ENCODE data around the gene GUK1. TPM values are rescaled to one million over a fixed set of nuclear protein-coding genes. Genes with fewer than 3 reads are reported as not detected.

The GUK1 gene
- total RNA-seq, 2 experiments from 2014 or later: 375 to 376 TPM

- Mint-ChIP-seq H3K27ac (peak overlapping the region; percentile 27), H3K27me3 (no peaks in the 10 kb centered on the region), H3K4me3 (peak overlapping the region; percentile 91), H3K36me3 (ENCODE audit: low read depth) (peaks cover 13% of the 10 kb centered on the region), H3K4me1 (ENCODE audit: low read depth) (peaks cover 29% of the 10 kb centered on the region), H3K9me3 (no peaks in the 10 kb centered on the region)
- ATAC-seq (no peak), DNase-seq (no peak)
- no peak for TF ChIP-seq CTCF (IDR thresholded peaks at IDR 0.05)
- CTCF ChIA-PET: interaction anchor here (1.2 kb wide), 2 partner anchors 20 to 26 kb away, joined by 3 read pairs; no protein-coding TSS in a partner anchor
- POLR2A ChIA-PET: interaction anchor here (0.9 to 4.2 kb wide), 5 partner anchors 9 to 36 kb away, joined by 3 to 21 read pairs (median 4); partner anchors contain the start of gene ARF1
- intact Hi-C loops (cut with micrococcal nuclease): no loop called here
Observed at GRCh38 chr1:228104526-228105269, 35.4 kb upstream of the GUK1 start.

- H3K4me1 Mint-ChIP-seq (ENCODE audit: low read depth): peaks cover 37% of the 10 kb centered on the region
- no peaks in the 10 kb centered on the region for H3K27me3 Mint-ChIP-seq
- TF ChIP-seq CTCF (IDR thresholded peaks at IDR 0.05): no peak
- ATAC-seq: no peak
- DNase-seq: no peak
- peaks cover 13% of the 10 kb centered on the region for H3K36me3 Mint-ChIP-seq (ENCODE audit: low read depth)
- H3K9me3 Mint-ChIP-seq: no peaks in the 10 kb centered on the region
- ChIA-PET CTCF (interaction anchor here (1.2 kb wide), 1 partner anchor 20 kb away, joined by 3 read pairs; no protein-coding TSS in a partner anchor), POLR2A (interaction anchor here (1.1 to 4.2 kb wide), 4 partner anchors 8 to 35 kb away, joined by 3 to 21 read pairs (median 4); partner anchors contain the start of gene ARF1)
- peak overlapping the region; percentile 27 for H3K27ac Mint-ChIP-seq
- intact Hi-C loops (cut with micrococcal nuclease): no loop called here
- H3K4me3 Mint-ChIP-seq: peak overlapping the region; percentile 91
Observed at GRCh38 chr1:228105270-228105995, 34.6 kb upstream of the GUK1 start.

GRCh38 chr1:228105996-228106799 is 33.9 kb upstream of the GUK1 start:
- H3K36me3 Mint-ChIP-seq (ENCODE audit: low read depth): peaks cover 13% of the 10 kb centered on the region
- H3K4me1 Mint-ChIP-seq (ENCODE audit: low read depth): peaks cover 39% of the 10 kb centered on the region
- CTCF ChIA-PET: no interaction called here
- TF ChIP-seq CTCF (IDR thresholded peaks at IDR 0.05): no peak
- intact Hi-C loops (cut with micrococcal nuclease): no loop called here
- DNase-seq (no peak), ATAC-seq (no peak)
- no peaks in the 10 kb centered on the region for H3K9me3 Mint-ChIP-seq
- peak overlapping the region; percentile 38 for H3K4me3 Mint-ChIP-seq
- POLR2A ChIA-PET: interaction anchor here (1.9 to 4.2 kb wide), 3 partner anchors 8 to 23 kb away, joined by 4 to 21 read pairs (median 8); partner anchors contain the start of gene ARF1
- peak overlapping the region; percentile 40 for H3K27ac Mint-ChIP-seq
- no peaks in the 10 kb centered on the region for H3K27me3 Mint-ChIP-seq

GRCh38 chr1:228106800-228107054 is 33.4 kb upstream of the GUK1 start:
- H3K27ac Mint-ChIP-seq: no peak overlapping the region
- H3K4me3 Mint-ChIP-seq: no peak overlapping the region
- H3K9me3 Mint-ChIP-seq: no peaks in the 10 kb centered on the region
- ATAC-seq: no peak
- DNase-seq: no peak
- peaks cover 35% of the 10 kb centered on the region for H3K4me1 Mint-ChIP-seq (ENCODE audit: low read depth)
- H3K27me3 Mint-ChIP-seq: no peaks in the 10 kb centered on the region
- POLR2A ChIA-PET: interaction anchor here (1.9 to 4.2 kb wide), 3 partner anchors 9 to 23 kb away, joined by 4 to 21 read pairs (median 8); partner anchors contain the start of gene ARF1
- CTCF ChIA-PET: no interaction called here
- intact Hi-C loops (cut with micrococcal nuclease): no loop called here
- peaks cover 11% of the 10 kb centered on the region for H3K36me3 Mint-ChIP-seq (ENCODE audit: low read depth)
- no peak for TF ChIP-seq CTCF (IDR thresholded peaks at IDR 0.05)
